Measurements from ENCODE around the gene COG3.
"Not testable (repeated sequence)": the region's sequence is repeated elsewhere in the genome, so short reads cannot be mapped to it uniquely, and the experiment has no call there.

The COG3 gene

GRCh38 chr13:45419945-45420344, 44.8 kb upstream of the COG3 start:
- H3K27me3 ChIP-seq (ENCODE audit: insufficient read depth, poor library complexity, severe bottlenecking), result no peaks in the 10 kb centered on the region
- H3K4me3 ChIP-seq (ENCODE audit: severe bottlenecking), result no peak overlapping the region
- DNase-seq (ENCODE audit: low spot score), result no peak
- peaks cover 9% of the 10 kb centered on the region for H3K4me1 ChIP-seq (ENCODE audit: insufficient read depth, poor library complexity, severe bottlenecking)
- ATAC-seq (ENCODE audit: low read depth), result no peak
- H3K9me3 ChIP-seq (ENCODE audit: severe bottlenecking), result no peaks in the 10 kb centered on the region
- no peak overlapping the region for H3K27ac ChIP-seq (ENCODE audit: poor library complexity, severe bottlenecking)
- H3K36me3 ChIP-seq (ENCODE audit: low read depth), result no peaks in the 10 kb centered on the region
- TF ChIP-seq CTCF (IDR thresholded peaks at IDR 0.05; ENCODE audit: poor library complexity, severe bottlenecking), result no peak

DNA sequence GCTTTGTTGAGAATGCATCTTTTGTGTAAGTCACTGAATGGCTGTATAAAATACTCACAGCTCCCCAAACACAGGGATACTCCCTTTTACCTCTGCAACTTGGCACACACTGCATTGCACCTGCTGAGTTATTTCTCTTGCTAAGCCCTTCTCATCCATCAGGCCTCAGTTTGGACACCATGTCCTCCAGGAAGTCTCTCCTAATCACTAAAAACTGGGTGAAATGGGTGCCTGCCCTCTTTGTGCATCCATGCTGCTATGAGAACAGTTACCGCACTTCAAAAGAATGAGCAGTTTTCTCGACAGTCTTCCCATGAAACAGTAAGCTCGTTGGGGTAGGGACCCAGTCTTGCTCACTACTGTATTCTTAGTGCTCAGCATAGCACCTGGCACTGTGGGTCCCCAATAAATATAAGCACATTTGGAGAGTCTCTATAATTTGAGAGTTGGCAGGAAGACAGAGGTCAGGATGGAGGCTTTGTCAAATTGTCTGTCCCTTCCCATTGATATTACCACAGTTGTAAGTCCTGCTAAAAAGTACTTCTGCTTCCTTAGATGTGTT, 41.9 kb upstream of the COG3 start:
- no peaks in the 10 kb centered on the region for H3K36me3 ChIP-seq (ENCODE audit: low read depth)
- DNase-seq (ENCODE audit: low spot score) (no peak), ATAC-seq (ENCODE audit: low read depth) (no peak)
- no peak overlapping the region for H3K27ac ChIP-seq (ENCODE audit: poor library complexity, severe bottlenecking)
- H3K9me3 ChIP-seq (ENCODE audit: severe bottlenecking), result no peaks in the 10 kb centered on the region
- no peak for TF ChIP-seq CTCF (IDR thresholded peaks at IDR 0.05; ENCODE audit: poor library complexity, severe bottlenecking)
- no peaks in the 10 kb centered on the region for H3K27me3 ChIP-seq (ENCODE audit: insufficient read depth, poor library complexity, severe bottlenecking)
- H3K4me3 ChIP-seq (ENCODE audit: severe bottlenecking), result no peak overlapping the region
- no peaks in the 10 kb centered on the region for H3K4me1 ChIP-seq (ENCODE audit: insufficient read depth, poor library complexity, severe bottlenecking)

DNA sequence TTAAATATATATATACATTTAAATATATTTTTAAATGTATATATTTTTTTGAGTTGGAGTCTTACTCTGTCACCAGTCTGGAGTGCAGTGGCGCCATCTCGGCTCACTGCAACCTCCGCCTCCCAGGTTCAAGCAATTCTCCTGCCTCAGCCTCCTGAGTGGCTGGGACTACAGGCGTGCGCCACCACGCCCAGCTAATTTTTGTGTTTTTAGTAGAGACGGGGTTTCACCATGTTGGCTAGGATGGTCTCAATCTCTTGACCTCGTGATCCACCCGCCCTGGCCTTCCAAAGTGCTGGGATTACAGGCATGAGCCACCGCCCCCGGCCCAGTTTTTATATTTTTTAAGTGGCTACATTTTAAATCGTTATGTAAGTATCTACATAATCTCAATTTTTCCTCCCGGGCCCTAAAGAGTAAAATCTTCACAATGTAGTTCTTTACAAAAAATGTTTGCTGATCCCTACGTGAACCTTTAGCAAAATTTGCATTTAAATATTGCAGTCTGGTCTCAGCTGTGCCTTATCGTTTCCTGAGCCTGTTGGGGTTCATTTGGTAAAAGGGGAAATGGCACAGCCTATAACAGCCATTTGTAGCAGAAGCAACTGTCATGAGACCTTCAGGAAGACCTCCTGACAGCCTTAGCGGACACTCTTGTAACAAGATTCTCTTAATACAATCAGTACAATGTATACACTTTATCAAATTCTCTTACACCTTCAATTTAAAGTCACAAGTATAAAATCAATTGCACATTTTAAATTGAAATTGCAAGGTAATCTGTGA, 38.5 kb upstream of the COG3 start:
- H3K36me3 ChIP-seq (ENCODE audit: low read depth); H3K9me3 ChIP-seq (ENCODE audit: severe bottlenecking); H3K4me3 ChIP-seq (ENCODE audit: severe bottlenecking); H3K27me3 ChIP-seq (ENCODE audit: insufficient read depth, poor library complexity, severe bottlenecking); DNase-seq (ENCODE audit: low spot score); ATAC-seq (ENCODE audit: low read depth); H3K4me1 ChIP-seq (ENCODE audit: insufficient read depth, poor library complexity, severe bottlenecking); H3K27ac ChIP-seq (ENCODE audit: poor library complexity, severe bottlenecking): not testable (repeated sequence)

- no peak overlapping the region for H3K27ac ChIP-seq (ENCODE audit: poor library complexity, severe bottlenecking)
- no peak for TF ChIP-seq CTCF (IDR thresholded peaks at IDR 0.05; ENCODE audit: poor library complexity, severe bottlenecking)
- H3K4me3 ChIP-seq (ENCODE audit: severe bottlenecking), result no peak overlapping the region
- no peaks in the 10 kb centered on the region for H3K27me3 ChIP-seq (ENCODE audit: insufficient read depth, poor library complexity, severe bottlenecking)
- ATAC-seq (ENCODE audit: low read depth) (no peak), DNase-seq (ENCODE audit: low spot score) (no peak)
- no peaks in the 10 kb centered on the region for H3K4me1 ChIP-seq (ENCODE audit: insufficient read depth, poor library complexity, severe bottlenecking)
- H3K9me3 ChIP-seq (ENCODE audit: severe bottlenecking), result no peaks in the 10 kb centered on the region
- no peaks in the 10 kb centered on the region for H3K36me3 ChIP-seq (ENCODE audit: low read depth)
These were observed 31.9 kb upstream of the COG3 start for GRCh38 chr13:45432737-45433380.

- ATAC-seq (ENCODE audit: low read depth) (no peak), DNase-seq (ENCODE audit: low spot score) (no peak)
- TF ChIP-seq CTCF (IDR thresholded peaks at IDR 0.05; ENCODE audit: poor library complexity, severe bottlenecking), result no peak
- H3K4me3 ChIP-seq (ENCODE audit: severe bottlenecking), result no peak overlapping the region
- no peaks in the 10 kb centered on the region for H3K9me3 ChIP-seq (ENCODE audit: severe bottlenecking)
- H3K27me3 ChIP-seq (ENCODE audit: insufficient read depth, poor library complexity, severe bottlenecking), result no peaks in the 10 kb centered on the region
- no peak overlapping the region for H3K27ac ChIP-seq (ENCODE audit: poor library complexity, severe bottlenecking)
- H3K36me3 ChIP-seq (ENCODE audit: low read depth), result no peaks in the 10 kb centered on the region
- H3K4me1 ChIP-seq (ENCODE audit: insufficient read depth, poor library complexity, severe bottlenecking), result no peaks in the 10 kb centered on the region
These were observed 31.4 kb upstream of the COG3 start for GRCh38 chr13:45433381-45433790.
